M059J (cell line): Measurements from ENCODE around the gene LPO. TPM values are rescaled to one million over a fixed set of nuclear protein-coding genes. Genes with fewer than 3 reads are reported as not detected.

Experiments used
- DNase-seq: peaks from one replicate; pipeline ENCODE4 v3.0.0-alpha.2; 2012; ENCODE audit warnings: low read depth
- total RNA-seq: library from RNA; depleted of rRNA; stranded (reverse); fragments of >200 nt; shearing (Covaris generic); gene quantifications from 2 replicates; pipeline ENCODE4 v1.2.3, GENCODE V29; 2014; rRNA removed

LPO gene
- total RNA-seq, result not detected in 2 replicates

GRCh38 chr17:58238147-58238634 is at the start of gene LPO:
Gene LPO (plus strand): TSS chr17:58238584. CDS start chr17:58242980, 4,396 bp downstream.
- no peak for DNase-seq

DNA sequence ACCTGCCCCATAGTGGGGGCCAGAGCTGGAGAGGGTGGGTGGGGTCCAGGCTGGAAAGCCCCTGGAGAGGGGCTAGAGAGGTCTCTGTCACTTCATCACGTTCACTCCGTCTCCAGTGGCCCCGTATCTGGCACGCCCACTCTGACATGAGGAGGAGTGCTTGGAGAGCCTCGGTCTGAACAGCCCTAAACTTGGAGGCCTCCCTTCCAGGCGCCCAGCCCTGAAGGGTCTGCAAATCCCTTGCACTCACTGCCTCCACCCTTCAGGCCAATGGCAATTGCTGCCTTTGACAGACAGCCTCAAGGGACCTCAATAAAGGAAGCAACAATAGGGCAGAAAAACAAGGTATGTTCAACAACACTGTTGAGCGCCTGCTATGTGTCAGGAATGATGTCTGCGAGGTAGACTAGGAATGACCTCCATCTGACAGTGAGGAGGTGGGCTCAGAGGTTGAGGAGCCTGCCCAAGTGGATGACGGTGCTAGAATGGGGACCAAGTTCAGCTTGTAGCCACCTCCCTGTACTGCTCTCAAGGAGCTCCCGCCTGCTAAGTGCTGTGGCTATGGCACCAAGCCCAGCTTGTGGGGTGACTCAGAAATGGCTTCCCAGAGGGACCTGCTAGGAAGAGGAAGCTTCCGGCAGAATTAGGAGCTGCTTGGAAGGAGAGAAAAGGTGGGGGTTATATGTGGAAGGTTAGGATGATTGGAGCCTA is 48.8 kb upstream of the LPO start:
- DNase-seq, result peak; percentile 94

DNA sequence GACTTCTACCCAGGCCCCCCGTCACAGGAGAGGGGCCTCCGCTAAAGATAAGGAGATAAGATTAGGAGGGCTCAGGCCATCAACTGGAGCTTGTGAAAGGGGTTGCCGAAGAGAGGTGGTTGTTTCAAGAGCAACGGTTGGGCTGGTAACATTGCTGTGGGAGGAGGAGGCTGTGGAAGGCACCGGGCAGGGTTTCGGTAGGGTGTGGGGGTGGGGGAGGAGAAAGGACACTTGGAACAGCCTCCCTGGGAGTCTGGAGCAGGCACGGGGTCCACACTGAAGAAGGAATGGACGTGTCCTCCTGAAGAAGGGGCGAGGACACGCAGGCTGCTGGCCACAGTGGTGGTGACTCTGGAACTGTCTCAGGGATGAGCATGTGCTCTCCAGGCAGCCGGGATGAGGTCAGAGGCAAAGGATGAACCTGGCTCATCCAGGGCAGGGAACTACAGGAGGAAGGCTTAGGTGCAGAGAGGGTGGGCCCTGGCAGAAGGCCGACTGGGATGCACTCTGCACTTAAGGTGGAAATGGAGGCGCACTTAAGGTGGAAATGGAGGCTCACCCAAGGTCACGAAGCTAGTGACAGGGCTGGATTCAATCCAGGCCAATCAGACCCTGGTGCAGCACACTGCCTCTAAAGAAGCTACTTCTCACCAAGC is 47.0 kb upstream of the LPO start:
- no peak for DNase-seq

- no peak for DNase-seq
These were observed 45.8 kb upstream of the LPO start, which contains the start of gene EPX for GRCh38 chr17:58192612-58193011. Gene EPX (plus strand): TSS chr17:58192726. CDS start chr17:58192847, 121 bp downstream.

- no peak for DNase-seq
These were observed 44.6 kb upstream of the LPO start for GRCh38 chr17:58193641-58194255.

- no peak for DNase-seq
These were observed 42.8 kb upstream of the LPO start for GRCh38 chr17:58195518-58196123.

GRCh38 chr17:58196610-58197009 is 41.8 kb upstream of the LPO start:
- DNase-seq, result no peak

- DNase-seq, result peak; percentile 61
These were observed 38.3 kb upstream of the LPO start for GRCh38 chr17:58200024-58200633.

- DNase-seq, result no peak
These were observed 35.5 kb upstream of the LPO start for GRCh38 chr17:58202859-58203258.

DNA sequence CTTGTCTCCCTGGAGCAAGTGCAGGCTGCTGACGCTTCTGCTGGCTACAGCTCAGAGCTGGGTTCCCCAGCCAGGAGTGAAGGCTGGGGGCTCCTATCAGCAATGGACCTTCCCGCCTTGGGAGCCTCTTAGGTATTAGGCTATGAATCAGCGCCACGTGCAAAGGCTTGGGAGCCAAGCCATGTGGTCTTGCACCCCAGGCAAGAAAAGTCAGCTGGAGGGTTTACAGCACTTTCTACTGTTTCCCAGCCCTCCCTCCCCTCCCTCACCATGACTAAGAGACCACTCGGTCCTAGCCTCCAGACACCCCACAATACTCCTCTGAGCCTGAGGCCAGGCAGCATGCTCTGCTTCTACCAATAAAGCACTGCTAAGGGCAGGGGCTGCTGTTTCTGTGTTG is 33.6 kb upstream of the LPO start:
- DNase-seq, result peak; percentile 15

DNA sequence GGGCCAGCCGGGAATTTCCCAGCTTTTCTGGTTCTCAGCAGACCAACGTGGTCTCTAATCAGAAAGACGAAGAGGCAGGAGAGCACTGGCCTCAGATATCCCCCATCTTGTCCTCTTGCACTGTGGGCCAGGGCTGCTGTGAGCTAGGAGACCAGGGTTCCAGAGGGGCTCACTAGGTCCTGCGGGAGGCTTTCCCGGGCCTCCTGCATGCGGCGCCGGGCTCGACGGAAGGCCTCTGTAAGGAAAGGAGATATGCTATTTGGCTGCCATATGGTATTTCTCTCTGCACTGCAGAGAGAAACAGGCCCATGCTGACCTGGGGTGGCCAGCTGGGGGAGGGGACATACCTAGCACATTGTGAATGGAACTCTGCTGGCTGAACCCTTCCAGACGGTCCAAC is 32.4 kb upstream of the LPO start:
- DNase-seq, result no peak

GRCh38 chr17:58207451-58207850 is 30.9 kb upstream of the LPO start:
- DNase-seq, result no peak

DNA sequence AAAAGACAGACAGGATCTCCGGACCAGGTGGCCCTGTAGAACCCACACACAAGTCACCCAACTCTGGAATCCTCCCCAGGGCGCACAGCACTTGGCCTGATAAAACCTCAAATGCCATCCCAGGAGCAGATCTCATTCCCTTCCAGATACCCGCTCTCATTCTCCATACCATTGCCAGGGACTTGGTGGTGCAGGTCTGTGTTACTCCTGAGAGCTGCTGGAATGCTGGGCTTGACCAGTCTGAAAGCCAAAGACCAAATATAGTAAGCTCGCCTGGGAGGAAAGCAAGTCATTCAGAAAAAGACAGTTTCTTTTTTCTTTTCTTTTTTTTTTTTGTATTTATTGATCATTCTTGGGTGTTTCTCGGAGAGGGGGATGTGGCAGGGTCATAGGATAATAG is 30.0 kb upstream of the LPO start:
- DNase-seq, result no peak

- no peak for DNase-seq
These were observed 27.5 kb upstream of the LPO start for GRCh38 chr17:58210922-58211321.

GRCh38 chr17:58215685-58216084 is 22.7 kb upstream of the LPO start:
- DNase-seq, result no peak

GRCh38 chr17:58217766-58218165 is 20.6 kb upstream of the LPO start:
- DNase-seq, result no peak

- DNase-seq, result peak; percentile 87
These were observed 19.2 kb upstream of the LPO start, which contains the start of gene MKS1 for GRCh38 chr17:58219007-58219788. Gene MKS1 (minus strand): TSS chr17:58219255. CDS start chr17:58219230, 25 bp downstream.

DNA sequence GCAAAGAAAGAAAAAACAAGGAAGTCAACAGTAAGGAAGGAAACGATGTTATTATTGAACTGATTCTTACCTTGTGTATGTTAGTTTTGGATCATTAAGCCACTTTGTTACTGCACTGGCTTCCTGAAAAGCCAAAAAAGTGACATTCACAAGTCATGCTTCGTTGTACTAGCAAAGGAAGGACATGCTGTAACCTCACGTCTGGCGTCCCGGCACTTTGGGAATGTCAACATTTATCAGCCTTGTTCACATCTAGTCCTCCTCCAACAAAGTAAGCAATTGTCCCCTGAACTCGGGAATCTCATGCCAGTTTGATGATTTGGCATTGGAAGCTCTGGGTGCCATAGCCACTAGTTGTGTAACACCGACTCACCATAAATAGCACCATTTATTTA is 18.6 kb upstream of the LPO start:
- DNase-seq, result peak; percentile 32

- DNase-seq, result peak; percentile 78
These were observed 14.1 kb upstream of the LPO start for GRCh38 chr17:58224315-58224714.

DNA sequence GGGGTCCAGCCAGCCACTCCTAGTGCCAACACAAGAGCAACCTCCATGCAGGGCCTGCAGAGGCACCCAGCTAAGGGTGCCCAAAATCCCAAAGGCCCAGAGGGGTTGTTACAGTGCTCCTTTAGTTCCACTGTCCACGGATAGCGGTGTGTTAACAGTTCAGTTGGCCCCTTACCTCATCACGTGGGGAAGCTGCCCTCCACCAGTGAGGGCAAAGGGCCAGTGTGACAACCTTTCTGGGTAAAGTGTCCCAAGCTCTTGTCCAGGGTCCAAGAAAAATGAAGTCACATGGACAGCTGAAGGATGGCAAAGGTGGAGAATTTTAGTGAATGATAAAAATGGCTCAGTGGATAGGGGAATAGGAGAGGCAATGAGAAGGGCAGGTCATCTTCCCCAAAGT is 10.7 kb upstream of the LPO start:
- no peak for DNase-seq

DNA sequence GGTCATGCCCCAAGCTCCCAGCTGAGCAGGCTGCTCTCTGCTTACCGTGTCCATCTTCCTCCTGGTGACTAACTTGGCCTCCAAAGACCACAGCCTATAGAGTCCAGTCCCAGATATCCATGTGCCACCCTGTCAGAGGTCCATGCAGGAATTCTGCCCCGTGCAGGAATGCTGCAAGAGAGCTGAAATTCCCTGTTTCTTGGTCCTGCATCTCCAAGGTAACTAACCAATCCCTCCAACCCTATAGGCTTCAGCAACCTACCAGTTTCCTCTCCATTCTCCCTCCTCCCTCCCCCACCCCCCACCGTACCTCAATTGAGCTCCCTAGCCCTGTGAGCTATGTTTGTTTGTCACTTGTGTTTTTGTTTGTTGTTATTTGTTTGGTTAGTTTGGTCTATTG is 9.7 kb upstream of the LPO start:
- no peak for DNase-seq
